ENCODE measurements around the gene RASSF5.

Gene RASSF5

GRCh38 chr1:206513312-206514111 is 6.2 kb downstream of the RASSF5 start:
- no peak for DNase-seq (ENCODE audit: low read depth in 2 of 2, low spot score in 1 of 2)

GRCh38 chr1:206514813-206515387 is 7.6 kb downstream of the RASSF5 start:
- DNase-seq (ENCODE audit: low read depth in 2 of 2, low spot score in 1 of 2): no peak

DNA sequence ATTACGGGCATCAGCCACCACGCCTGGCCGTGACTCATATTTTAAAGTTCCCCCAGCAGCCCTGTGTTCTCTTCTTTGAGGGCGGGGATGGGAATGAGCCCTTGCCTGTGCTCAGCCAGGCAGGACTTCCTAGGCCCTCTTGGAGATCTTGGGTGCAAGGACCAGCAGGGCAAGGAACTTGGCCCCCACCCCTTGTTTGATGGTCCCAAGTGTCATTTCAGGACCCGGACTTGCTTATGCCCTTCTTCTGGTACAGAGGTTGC is 9.3 kb downstream of the RASSF5 start:
- no peak for DNase-seq (ENCODE audit: low read depth in 2 of 2, low spot score in 1 of 2)

GRCh38 chr1:206517784-206518183 is 10.5 kb downstream of the RASSF5 start:
- DNase-seq (ENCODE audit: low read depth in 2 of 2, low spot score in 1 of 2): no peak

- no peak for DNase-seq (ENCODE audit: low read depth in 2 of 2, low spot score in 1 of 2)
Observed at GRCh38 chr1:206518206-206518605, 10.9 kb downstream of the RASSF5 start.

- DNase-seq (ENCODE audit: low read depth in 2 of 2, low spot score in 1 of 2): no peak
Observed at GRCh38 chr1:206518743-206519142, 11.4 kb downstream of the RASSF5 start.

GRCh38 chr1:206521127-206521526 is 13.8 kb downstream of the RASSF5 start:
- DNase-seq (ENCODE audit: low read depth in 2 of 2, low spot score in 1 of 2): no peak

DNA sequence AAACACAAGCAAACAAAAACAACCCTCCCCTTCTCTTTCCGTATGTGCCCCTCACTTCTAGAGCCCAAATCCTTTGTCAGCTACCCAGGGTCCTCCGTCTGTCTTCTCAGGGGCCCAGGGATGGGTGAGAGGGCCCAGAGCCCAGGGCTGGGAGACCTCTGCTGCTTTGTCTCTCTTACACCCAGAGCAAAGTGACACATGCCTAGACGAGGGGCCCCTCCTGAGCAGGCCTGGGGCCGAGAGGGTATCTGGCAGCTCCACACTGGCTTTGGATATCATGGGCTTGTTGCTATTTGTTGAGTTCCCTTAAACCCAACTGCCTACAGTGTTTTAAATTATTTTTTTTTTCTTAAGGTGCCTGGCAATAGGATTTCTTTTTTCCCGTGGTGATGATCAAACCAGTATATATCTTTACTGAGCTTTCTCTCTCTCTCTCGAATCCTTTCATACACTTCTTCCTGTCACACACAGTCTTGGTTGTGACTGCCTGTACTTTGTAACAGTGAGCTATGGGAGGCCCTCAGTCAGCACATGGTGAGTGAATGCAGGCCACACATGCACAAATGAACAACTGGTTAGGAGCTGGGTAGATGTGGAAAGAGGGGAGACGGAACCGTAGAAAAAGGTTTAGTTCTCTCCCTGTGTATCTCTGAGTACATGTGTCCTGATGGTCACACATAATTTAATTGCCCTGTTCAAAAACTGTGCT is 14.5 kb downstream of the RASSF5 start:
- no peak for DNase-seq (ENCODE audit: low read depth in 2 of 2, low spot score in 1 of 2)

- no peak for DNase-seq (ENCODE audit: low read depth in 2 of 2, low spot score in 1 of 2)
Observed at GRCh38 chr1:206524739-206525364, 17.5 kb downstream of the RASSF5 start.

DNA sequence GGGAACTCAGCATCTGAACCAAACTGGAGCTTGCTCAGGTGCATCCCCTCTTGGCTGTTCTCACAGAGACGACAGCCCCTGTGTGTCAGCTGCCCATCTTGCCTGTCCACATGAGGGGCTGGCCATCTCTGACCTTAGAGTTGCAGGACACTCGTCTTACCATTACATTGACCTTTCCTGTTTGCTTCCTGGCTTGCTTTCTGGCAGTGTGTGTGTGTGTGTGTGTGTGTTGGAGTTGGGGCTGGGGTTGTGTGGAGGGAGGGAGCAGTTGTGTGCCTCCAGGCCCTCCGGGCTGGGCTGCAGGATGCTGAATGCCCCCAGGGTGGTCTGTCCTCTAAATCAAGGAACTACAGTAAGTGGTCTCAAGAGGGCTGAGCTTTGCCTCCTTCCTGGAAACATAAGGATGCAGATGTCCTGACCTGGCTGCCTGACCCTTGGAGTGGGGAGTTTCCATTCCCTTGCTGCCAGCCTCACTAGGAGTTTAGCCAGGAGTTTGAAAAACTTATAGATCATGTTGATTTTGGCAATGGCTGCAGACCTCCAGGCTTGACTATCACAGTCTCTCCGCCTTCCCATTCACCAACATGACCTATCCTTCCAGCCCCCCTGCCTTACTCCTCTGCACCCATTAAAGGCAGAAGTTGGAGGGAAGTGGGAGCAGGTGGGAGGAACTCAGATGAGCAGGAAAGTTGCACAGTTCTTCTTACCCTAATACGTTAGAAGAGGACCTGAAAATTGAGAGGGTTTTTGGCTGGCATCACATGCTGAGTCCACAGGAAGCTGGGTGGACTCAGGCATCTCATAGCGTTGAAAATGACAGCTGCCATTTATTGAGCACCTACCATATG is 19.0 kb downstream of the RASSF5 start:
- no peak for DNase-seq (ENCODE audit: low read depth in 2 of 2, low spot score in 1 of 2)

DNA sequence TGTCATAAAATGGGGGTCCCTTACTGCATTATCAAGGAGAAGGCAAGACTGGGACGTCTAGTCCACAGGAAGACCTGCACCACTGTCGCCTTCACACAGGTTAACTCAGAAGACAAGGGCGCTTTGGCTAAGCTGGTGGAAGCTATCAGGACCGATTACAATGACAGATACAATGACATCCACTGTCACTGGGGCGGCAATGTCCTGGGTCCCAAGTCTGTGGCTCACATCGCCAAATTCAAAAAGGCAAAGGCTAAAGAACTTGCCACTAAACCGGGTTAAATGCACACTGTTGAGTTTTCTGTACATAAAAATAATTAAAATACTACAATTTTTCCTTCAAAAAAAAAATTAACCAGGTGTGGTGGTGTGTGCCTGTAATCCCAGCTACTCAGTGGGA is 22.1 kb downstream of the RASSF5 start:
- no peak for DNase-seq (ENCODE audit: low read depth in 2 of 2, low spot score in 1 of 2)

DNA sequence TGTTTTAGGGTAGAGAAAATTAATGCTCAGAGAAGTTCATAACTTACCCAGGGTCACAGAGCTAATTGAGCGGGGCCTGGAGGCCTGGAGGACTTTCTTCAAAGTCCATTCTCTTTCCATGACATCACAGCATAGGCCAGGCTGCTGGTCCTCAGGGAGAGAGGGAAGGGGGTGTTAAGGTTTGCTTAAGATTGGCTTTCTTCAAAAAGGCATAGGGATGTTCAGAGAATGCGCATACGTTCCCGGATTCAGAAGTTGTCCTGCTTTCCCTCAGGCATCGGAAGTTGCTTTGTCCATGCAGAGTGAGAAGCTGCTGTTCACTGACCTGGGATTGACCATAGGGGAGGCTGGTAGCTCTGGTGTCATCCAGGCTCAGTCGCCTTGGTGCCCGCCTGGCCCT is 25.0 kb downstream of the RASSF5 start:
- no peak for DNase-seq (ENCODE audit: low read depth in 2 of 2, low spot score in 1 of 2)

DNA sequence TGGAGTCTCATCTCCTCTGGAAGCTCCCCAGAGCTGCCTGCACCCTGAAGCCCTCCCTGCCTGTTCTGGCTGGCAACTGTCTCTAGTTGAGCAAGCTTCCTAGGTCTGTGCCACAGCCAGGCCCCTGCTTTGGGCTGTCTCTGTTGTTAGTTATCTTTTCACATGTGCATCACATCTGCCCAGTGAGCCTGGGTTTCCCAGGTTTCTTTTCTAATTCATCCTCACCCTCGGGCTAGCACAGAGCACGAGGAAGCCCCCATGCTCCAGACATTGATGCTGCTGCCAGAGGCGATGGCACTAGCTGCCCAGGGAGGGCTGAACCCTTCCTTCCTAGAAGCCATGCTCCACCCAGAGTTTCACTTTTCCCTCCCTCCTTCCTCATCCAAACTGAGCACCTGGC is 27.2 kb downstream of the RASSF5 start:
- no peak for DNase-seq (ENCODE audit: low read depth in 2 of 2, low spot score in 1 of 2)

DNA sequence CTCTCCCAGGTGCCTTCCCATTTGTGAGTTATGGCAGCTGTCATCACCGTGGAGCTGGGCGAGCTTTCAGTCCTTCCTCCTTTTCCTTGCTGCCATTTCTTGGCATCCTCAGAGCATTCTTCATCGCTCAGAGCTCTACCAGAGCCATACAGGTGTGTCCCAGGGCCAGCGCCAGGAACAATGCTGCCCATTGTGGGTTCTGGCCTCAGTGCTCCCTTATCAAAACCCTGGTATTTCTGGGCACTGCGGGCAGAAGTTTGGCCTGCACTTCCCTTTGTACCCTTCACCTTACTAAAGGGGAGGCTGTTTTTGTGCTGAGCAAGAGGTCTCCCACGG is 28.5 kb downstream of the RASSF5 start:
- no peak for DNase-seq (ENCODE audit: low read depth in 2 of 2, low spot score in 1 of 2)

DNA sequence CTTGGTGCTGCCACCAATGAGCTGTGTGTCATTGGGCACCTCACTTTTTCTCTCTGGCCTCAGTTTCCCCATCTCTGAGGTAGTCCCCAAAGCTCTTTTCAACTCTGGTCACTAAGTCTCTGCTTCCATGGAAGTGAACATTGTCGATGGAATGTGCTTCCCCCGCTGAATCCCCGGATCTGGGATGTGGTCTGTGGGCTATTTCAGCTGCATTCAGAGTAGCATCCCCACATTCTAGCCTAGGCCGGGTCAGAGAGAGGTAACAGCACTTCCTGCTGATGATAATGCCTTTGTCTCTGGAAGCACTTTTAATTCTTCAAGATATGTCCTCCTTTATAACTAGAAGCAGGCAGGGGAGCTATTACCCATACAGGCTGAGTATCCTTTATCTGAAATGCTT is 29.8 kb downstream of the RASSF5 start:
- no peak for DNase-seq (ENCODE audit: low read depth in 2 of 2, low spot score in 1 of 2)

GRCh38 chr1:206538086-206538770 is 30.9 kb downstream of the RASSF5 start:
- no peak for DNase-seq (ENCODE audit: low read depth in 2 of 2, low spot score in 1 of 2)

GRCh38 chr1:206538901-206539640 is 31.7 kb downstream of the RASSF5 start:
- DNase-seq (ENCODE audit: low read depth in 2 of 2, low spot score in 1 of 2): no peak

DNA sequence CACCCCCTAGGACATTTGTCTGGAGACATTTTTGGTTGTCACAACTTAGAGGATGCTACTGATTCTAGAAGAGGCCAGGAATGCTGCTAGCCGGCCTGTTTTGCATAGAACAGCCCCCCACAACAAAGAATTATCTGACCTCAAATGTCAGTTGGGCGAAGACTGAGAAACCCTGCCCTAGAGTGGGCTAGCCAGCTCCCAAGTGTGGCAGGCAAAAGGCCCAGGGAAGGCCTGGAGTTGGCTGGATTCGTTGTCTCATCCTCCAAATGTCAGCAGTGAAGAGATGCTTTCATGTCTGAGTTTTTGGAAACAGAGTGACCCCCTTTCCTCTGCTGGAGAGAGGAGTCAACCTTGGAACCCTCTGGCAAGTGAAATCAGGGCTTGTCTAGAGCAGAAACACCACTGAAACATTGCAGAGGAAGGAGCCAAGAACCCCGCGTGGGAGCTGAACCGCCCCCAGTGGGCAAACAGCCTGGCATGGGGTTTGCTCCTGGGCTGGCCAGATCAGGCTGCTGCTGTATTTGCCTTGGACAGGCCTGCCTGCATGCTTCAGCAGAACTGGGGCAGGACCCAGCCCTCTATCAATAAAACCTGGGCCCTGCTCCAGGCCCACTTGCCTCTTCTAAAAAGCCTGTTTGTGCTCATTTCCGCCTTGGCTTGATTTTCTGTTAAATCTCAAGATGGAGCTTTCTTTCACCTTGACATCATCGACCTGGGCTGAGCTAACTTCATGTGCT is 32.9 kb downstream of the RASSF5 start:
- no peak for DNase-seq (ENCODE audit: low read depth in 2 of 2, low spot score in 1 of 2)

DNA sequence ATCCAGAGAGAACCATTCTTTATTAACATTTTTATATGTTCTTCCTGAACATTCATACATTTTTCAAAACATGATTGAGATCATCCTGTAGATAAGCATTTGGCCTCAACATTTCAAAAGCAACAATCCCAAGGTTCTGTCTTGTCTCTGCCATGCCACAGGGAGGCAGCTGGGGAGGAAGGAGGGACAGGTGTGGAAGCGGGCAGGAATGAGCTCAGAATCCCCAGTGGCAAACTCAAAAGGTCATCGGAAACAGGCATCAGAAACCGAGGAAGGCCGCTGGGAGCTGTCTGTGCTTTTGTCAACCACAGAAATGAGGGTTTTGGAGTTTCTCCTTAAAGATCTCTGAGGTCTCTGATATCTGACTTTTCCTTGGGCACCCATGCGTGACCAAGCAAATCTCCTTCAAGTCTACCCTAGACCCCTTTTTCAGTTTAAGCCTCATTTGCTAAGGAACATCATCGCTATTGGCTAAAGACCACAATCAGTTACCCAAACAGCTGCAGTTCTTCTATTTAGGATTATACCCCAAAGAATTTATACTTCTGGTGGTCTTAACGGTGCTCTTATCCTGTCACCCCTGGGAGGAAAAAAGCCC is 34.0 kb downstream of the RASSF5 start:
- no peak for DNase-seq (ENCODE audit: low read depth in 2 of 2, low spot score in 1 of 2)

Measured in stimulated activated CD8-positive, alpha-beta memory T cell treated with anti-CD3 and anti-CD28 coated beads, Interleukin-4, amount 100 ng/mL, for 1 hour (primary cell).